GM23248 (cell line): ENCODE measurements around the gene COL23A1.

Experiments used
- EZH2 ChIP-seq: fragments of 200-600 bp; sonication (generic); IDR thresholded peaks from 2 replicates; pipeline ENCODE4 v1.6.1; 2018; ENCODE audit warnings: antibody characterized with exemption, mild to moderate bottlenecking; ENCODE audit not compliant: insufficient read depth, poor library complexity, severe bottlenecking
- EZH2phosphoT487 ChIP-seq: fragments of 200-600 bp; sonication (generic); IDR thresholded peaks from 2 replicates; pipeline ENCODE4 v1.6.1; 2018; ENCODE audit warnings: antibody characterized with exemption, moderate library complexity, mild to moderate bottlenecking, low read depth; ENCODE audit not compliant: insufficient read depth

- no peak for TF ChIP-seq EZH2
- no peak for TF ChIP-seq EZH2phosphoT487
Observed at GRCh38 chr5:178211095-178212048, 378.8 kb downstream of the COL23A1 start.
